GM12801 (cell line): ENCODE data around the gene NUP42.

Experiments
- TF ChIP-seq, protein P1 (sequence below): IDR thresholded peaks from one replicate; pipeline ENCODE4 v1.5.1; 2011; ENCODE audit warnings: control low read depth; ENCODE audit not compliant: insufficient read length; ENCODE audit errors: extremely low read depth

The NUP42 gene

DNA sequence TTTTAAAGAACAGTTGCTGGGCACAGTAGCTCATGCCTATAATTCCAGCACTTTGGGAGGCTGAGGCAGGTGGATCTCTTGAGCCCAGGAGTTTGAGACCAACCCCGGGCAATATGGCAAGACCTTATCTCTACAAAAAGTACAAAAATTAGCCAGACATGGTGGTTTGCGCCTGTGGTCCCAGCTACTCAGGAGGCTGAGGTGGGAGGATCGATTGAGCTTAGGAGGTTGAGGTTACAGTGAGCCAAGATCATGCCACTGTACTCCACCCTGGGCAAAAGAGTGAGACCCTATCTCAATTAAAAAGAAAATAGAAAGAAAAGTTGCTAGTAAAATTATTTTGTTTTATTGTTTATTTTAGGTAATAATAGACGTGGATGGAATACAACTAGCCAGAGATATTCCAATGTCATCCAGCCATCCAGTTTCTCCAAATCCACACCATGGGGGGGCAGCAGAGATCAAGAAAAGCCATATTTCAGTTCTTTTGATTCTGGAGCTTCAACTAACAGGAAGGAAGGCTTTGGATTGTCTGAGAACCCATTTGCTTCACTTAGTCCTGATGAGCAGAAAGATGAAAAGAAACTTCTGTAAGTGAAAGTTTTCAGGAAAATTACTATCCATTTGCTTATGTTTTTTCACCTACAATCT, 3.0 kb downstream of the NUP42 start:
- TF ChIP-seq, protein P1, sequence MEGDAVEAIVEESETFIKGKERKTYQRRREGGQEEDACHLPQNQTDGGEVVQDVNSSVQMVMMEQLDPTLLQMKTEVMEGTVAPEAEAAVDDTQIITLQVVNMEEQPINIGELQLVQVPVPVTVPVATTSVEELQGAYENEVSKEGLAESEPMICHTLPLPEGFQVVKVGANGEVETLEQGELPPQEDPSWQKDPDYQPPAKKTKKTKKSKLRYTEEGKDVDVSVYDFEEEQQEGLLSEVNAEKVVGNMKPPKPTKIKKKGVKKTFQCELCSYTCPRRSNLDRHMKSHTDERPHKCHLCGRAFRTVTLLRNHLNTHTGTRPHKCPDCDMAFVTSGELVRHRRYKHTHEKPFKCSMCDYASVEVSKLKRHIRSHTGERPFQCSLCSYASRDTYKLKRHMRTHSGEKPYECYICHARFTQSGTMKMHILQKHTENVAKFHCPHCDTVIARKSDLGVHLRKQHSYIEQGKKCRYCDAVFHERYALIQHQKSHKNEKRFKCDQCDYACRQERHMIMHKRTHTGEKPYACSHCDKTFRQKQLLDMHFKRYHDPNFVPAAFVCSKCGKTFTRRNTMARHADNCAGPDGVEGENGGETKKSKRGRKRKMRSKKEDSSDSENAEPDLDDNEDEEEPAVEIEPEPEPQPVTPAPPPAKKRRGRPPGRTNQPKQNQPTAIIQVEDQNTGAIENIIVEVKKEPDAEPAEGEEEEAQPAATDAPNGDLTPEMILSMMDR: no peak

DNA sequence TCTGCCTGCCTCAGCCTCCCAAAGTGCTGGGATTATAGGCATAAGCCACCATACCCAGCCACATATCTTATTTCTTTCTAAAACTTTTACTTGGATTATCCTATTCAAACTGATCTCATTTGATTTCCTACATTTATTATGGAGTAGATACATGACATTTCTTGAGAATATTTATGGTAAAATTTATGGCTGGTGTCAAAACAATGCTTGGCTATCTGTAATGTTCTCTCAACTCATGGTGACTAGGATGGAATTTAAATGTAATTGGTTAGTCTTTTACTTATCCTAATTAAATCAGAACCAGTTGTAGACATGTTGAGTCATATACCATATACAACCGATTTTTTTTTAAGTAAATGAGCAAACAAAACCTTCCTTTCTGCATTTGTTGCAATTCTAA, 4.1 kb downstream of the NUP42 start:
- TF ChIP-seq, protein P1: no peak

DNA sequence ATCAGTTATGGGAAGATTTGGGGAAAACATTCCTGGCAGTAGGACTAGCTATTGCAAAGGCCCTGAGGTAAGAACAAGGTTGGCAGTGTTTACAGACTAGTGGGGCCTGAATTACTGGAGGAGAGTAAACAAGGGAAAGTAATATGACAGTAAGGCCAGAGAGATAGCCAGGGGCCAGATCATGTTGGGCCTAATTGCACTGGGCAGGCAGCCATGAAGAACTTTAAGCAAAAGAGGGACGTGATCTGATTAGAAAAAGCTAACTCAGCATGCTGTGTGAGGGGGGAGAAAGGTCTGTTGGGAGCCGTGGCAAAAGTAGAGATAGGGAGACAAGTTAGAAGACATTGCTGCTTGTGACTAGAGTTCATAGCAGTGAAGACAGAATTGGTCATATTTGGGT, 9.2 kb downstream of the NUP42 start:
- TF ChIP-seq, protein P1: no peak

DNA sequence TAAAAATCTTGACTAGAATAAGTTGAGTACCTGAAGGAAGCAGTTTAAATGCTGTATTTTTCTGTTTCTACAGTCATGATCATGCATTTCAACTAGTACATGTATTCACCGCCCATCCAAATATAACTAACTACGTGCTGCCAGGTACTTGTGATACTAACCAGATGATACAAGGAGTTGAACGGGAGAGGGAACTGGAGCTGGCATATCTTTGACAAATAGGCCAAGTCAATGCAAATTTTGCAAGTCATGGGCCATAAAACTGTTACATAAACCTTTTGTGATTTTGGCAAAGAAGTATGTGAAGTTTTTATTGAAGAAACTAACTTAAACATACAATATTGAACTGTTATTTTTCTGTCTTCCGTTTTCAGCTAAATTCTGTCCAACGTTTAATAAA, 14.5 kb downstream of the NUP42 start:
- TF ChIP-seq, protein P1: no peak

DNA sequence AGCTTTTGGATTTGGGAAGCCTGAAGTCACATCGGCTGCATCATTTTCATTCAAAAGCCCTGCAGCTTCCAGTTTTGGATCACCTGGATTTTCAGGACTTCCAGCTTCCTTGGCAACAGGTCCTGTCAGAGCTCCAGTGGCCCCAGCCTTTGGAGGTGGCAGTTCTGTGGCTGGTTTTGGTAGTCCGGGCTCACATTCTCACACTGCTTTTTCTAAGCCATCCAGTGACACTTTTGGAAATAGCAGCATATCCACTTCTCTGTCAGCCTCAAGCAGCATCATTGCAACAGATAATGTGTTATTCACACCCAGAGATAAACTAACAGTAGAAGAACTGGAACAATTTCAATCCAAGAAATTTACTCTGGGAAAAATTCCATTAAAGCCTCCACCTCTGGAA, 18.5 kb downstream of the NUP42 start:
- TF ChIP-seq, protein P1: no peak

DNA sequence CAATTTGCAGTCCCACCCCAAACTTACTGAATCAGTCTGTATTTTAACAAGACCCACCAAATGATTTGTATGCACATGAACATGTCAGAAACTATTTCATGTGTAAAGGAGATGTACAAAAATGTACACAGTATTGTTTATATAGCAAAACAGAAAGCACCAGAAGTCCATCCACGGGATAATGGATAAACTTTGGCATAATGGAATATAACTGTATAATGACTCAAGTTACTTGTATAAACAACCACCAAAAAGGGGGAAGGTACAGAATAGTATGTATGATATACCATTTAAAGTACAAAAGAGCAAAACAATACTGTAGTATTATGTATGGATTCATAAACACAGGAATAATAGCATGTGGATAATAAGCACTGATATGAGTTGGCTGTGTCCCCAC, 22.4 kb downstream of the NUP42 start:
- TF ChIP-seq, protein P1: no peak

DNA sequence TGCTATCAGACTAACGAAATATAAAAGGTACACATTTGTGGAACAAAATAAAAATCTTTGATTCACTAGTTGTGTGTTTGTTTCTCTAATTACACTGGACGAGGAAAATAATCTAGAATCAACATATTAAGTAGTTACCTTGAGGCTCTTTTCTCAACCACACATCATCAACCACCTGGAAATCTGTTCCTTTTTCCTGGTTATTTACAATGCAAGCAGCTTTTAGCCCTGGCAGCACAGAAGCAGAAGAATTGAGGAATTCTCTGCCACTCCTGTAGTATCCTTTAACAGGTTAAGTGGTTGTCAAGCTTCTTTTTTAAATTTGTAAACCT, 23.7 kb downstream of the NUP42 start:
- TF ChIP-seq, protein P1: no peak
